Panc1 (cell line): Measurements from ENCODE around the gene ABCG2. TPM values are rescaled to one million over a fixed set of nuclear protein-coding genes. Genes with fewer than 3 reads are reported as not detected.

ENCODE experiments used
- ATAC-seq: fragments of 200-7000 bp; cut with Tn5 transposase; 2 replicates; pipeline ENCODE4 v1.9.1; 2020; ENCODE audit warnings: mild to moderate bottlenecking, moderate library complexity
- BruUV-seq: library from RNA; stranded (reverse); fragments of 400-500 nt; replicated peaks from 2 replicates; lab custom pipeline; 2021; lab: Mats Ljungman, UMichigan
- CTCF ChIA-PET: fragments of 300-600 bp; sonication (Branson Sonifier 250); formaldehyde crosslinking; loops from one replicate; lab custom pipeline; 2022; ENCODE audit warnings: antibody characterized with exemption; lab: Charles Lee
- POLR2A ChIA-PET: fragments of 300-600 bp; sonication (Branson Sonifier 250); formaldehyde crosslinking; loops from one replicate; lab custom pipeline; 2022; ENCODE audit warnings: antibody characterized with exemption; lab: Charles Lee
- DNase-seq: peaks from one replicate; pipeline ENCODE4 v3.0.0-alpha.2; 2010; ENCODE audit warnings: low read depth, low spot score
- H3K27ac ChIP-seq: 2 replicates; pipeline ENCODE4 v1.5.1; 2011; ENCODE audit warnings: mild to moderate bottlenecking, low read length, inconsistent platforms
- H3K27me3 ChIP-seq: fragments of 200-500 bp; sonication (Bioruptor generic); 2 replicates; pipeline ENCODE4 v1.6.0; 2014; ENCODE audit warnings: low read length, inconsistent platforms; ENCODE audit not compliant: control insufficient read depth, insufficient read depth
- H3K36me3 ChIP-seq: fragments of 200-500 bp; sonication (Bioruptor generic); 2 replicates; pipeline ENCODE4 v1.5.1; 2014; ENCODE audit warnings: inconsistent platforms, mild to moderate bottlenecking, low read length, moderate library complexity; ENCODE audit not compliant: control insufficient read depth, insufficient read depth
- H3K4me1 ChIP-seq: 2 replicates; pipeline ENCODE4 v1.5.1; 2011; ENCODE audit warnings: inconsistent platforms, mild to moderate bottlenecking, low read length, moderate library complexity; ENCODE audit not compliant: control insufficient read depth, insufficient read depth
- H3K4me3 ChIP-seq, 2 experiments: 2 replicates each; pipeline ENCODE4 v1.5.1; 2011 to 2012; ENCODE audit warnings: low read depth in 2 of 2, low read length in 2 of 2, mild to moderate bottlenecking in 2 of 2, inconsistent platforms in 1 of 2, moderate library complexity in 1 of 2
- H3K9me3 ChIP-seq: fragments of 200-500 bp; sonication (Bioruptor generic); 2 replicates; pipeline ENCODE4 v1.5.1; 2014; ENCODE audit warnings: low read depth, mild to moderate bottlenecking, inconsistent platforms, low read length, moderate library complexity; ENCODE audit not compliant: control insufficient read depth, insufficient read depth
- CTCF ChIP-seq: fragments of 450-650 bp; IDR thresholded peaks from 2 replicates; pipeline ENCODE4 v1.5.1; 2017; ENCODE audit warnings: mild to moderate bottlenecking
- POLR2AphosphoS5 ChIP-seq: IDR thresholded peaks from 2 replicates; pipeline ENCODE4 v1.6.1; 2012; ENCODE audit warnings: mild to moderate bottlenecking, low read depth, low read length, moderate library complexity
- SIN3A ChIP-seq: IDR thresholded peaks from 2 replicates; pipeline ENCODE4 v1.6.1; 2012; ENCODE audit warnings: low read depth, mild to moderate bottlenecking, low read length, moderate library complexity, borderline replicate concordance; ENCODE audit not compliant: insufficient read depth
- TCF7L2 ChIP-seq: IDR thresholded peaks from 2 replicates; pipeline ENCODE4 v1.6.1; 2011; ENCODE audit warnings: mild to moderate bottlenecking, low read depth, low read length, inconsistent platforms
- in situ Hi-C: cut with HindIII; loops from 2 replicates; pipeline ENCODE4 v1.10.0; 2016; ENCODE audit warnings: low sequenced_read_pairs, low pct_unique_long_range_greater_than_20kb
- intact Hi-C: fragments of 100-400 bp; cut with micrococcal nuclease; formaldehyde crosslinking; loops from one replicate; pipeline ENCODE4 v1.10.0; 2022; ENCODE audit not compliant: unreplicated experiment
- total RNA-seq: library from RNA; stranded (reverse); gene quantifications from one replicate; pipeline ENCODE4 v1.2.1, GENCODE V29; 2021; ENCODE audit not compliant: unreplicated experiment
- TF ChIP-seq, protein P1 (sequence below), 2 experiments: IDR thresholded peaks; 2 replicates each; pipeline ENCODE4 v1.6.1; 2011 to 2012; ENCODE audit warnings: low read depth in 2 of 2, control low read depth in 1 of 2, low read length in 1 of 2, mild to moderate bottlenecking in 1 of 2, moderate library complexity in 1 of 2; ENCODE audit not compliant: insufficient read depth in 1 of 2

ABCG2 gene
- total RNA-seq, 1 experiment from 2014 or later, result 63.3 TPM

DNA sequence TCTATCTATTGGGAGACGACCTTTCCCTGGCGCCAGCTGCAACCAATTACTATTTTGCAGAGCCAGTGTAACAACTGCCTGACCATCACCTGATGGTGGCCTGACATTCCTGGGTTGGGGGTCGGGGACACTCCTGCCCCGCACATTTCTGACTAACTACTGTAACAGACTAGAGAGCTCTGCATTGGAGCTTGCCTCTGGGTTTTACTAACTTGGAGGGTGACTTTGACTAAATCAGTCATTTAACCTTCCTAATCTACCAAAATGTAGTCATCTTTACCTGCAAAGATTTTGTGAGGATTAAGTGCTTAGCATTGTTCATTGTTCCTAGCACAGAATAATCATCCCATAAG, 37.5 kb upstream of the ABCG2 start:
- no peaks in the 10 kb centered on the region for H3K27me3 ChIP-seq
- DNase-seq (no peak), ATAC-seq (peak; percentile 61)
- no peak for TF ChIP-seq SIN3A
- TF ChIP-seq CTCF, result no peak
- TF ChIP-seq, protein P1, sequence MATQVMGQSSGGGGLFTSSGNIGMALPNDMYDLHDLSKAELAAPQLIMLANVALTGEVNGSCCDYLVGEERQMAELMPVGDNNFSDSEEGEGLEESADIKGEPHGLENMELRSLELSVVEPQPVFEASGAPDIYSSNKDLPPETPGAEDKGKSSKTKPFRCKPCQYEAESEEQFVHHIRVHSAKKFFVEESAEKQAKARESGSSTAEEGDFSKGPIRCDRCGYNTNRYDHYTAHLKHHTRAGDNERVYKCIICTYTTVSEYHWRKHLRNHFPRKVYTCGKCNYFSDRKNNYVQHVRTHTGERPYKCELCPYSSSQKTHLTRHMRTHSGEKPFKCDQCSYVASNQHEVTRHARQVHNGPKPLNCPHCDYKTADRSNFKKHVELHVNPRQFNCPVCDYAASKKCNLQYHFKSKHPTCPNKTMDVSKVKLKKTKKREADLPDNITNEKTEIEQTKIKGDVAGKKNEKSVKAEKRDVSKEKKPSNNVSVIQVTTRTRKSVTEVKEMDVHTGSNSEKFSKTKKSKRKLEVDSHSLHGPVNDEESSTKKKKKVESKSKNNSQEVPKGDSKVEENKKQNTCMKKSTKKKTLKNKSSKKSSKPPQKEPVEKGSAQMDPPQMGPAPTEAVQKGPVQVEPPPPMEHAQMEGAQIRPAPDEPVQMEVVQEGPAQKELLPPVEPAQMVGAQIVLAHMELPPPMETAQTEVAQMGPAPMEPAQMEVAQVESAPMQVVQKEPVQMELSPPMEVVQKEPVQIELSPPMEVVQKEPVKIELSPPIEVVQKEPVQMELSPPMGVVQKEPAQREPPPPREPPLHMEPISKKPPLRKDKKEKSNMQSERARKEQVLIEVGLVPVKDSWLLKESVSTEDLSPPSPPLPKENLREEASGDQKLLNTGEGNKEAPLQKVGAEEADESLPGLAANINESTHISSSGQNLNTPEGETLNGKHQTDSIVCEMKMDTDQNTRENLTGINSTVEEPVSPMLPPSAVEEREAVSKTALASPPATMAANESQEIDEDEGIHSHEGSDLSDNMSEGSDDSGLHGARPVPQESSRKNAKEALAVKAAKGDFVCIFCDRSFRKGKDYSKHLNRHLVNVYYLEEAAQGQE (IDR thresholded peaks at IDR 0.05; ENCODE audit: insufficient read depth in 1 of 2, low read depth in 2 of 2, low read length in 1 of 2), result no peak
- TF ChIP-seq TCF7L2, result no peak
- no peak for TF ChIP-seq POLR2AphosphoS5
- no peaks in the 10 kb centered on the region for H3K36me3 ChIP-seq
- intact Hi-C loops (no loop called here), in situ Hi-C loops (no loop called here)
- H3K9me3 ChIP-seq, result no peaks in the 10 kb centered on the region
- no peak overlapping the region for H3K4me3 ChIP-seq
- ChIA-PET POLR2A (no interaction called here), CTCF (interaction anchor here (0.5 kb wide), 1 partner anchor 171 kb away, joined by 3 read pairs; no protein-coding TSS in a partner anchor)
- H3K4me1 ChIP-seq, result peaks cover 5% of the 10 kb centered on the region; the same call in 1 of the 2 replicates
- peak overlapping the region; percentile 44; the same call in 1 of the 2 replicates for H3K27ac ChIP-seq
- no TSS peak for BruUV-seq

- no peaks in the 10 kb centered on the region for H3K27me3 ChIP-seq
- in situ Hi-C loops (no loop called here), intact Hi-C loops (no loop called here)
- ATAC-seq (peak; percentile 77), DNase-seq (no peak)
- peaks cover 5% of the 10 kb centered on the region; the same call in 1 of the 2 replicates for H3K4me1 ChIP-seq
- peak overlapping the region; percentile 44; the same call in 1 of the 2 replicates for H3K27ac ChIP-seq
- H3K4me3 ChIP-seq, result no peak overlapping the region
- TF ChIP-seq CTCF, result no peak
- TF ChIP-seq SIN3A, result no peak
- TF ChIP-seq, protein P1 (IDR thresholded peaks at IDR 0.05; ENCODE audit: insufficient read depth in 1 of 2, low read depth in 2 of 2, low read length in 1 of 2), result no peak
- no peak for TF ChIP-seq POLR2AphosphoS5
- no peak for TF ChIP-seq TCF7L2
- BruUV-seq, result no TSS peak
- H3K9me3 ChIP-seq, result no peaks in the 10 kb centered on the region
- POLR2A ChIA-PET, result no interaction called here
- CTCF ChIA-PET, result no interaction called here
- no peaks in the 10 kb centered on the region for H3K36me3 ChIP-seq
Measured at GRCh38 chr4:88195328-88196012, 37.0 kb upstream of the ABCG2 start.
